SU-DHL-6 (cell line): Measurements from ENCODE around the gene CAB39.

ENCODE experiments used
- EZH2phosphoT487 ChIP-seq: fragments of 200-600 bp; sonication (generic), shearing (Covaris generic); conservative IDR thresholded peaks from 2 replicates; pipeline ENCODE4 v1.6.1; 2018; ENCODE audit warnings: mild to moderate bottlenecking, antibody characterized with exemption, low read length, moderate library complexity, mixed read lengths
- TF ChIP-seq, protein P1 (sequence below): fragments of 200-600 bp; sonication (generic); IDR thresholded peaks from one replicate; pipeline ENCODE4 v1.5.1; 2017; ENCODE audit warnings: antibody characterized with exemption, mild to moderate bottlenecking, low read length, moderate library complexity; ENCODE audit not compliant: insufficient read depth, poor library complexity, severe bottlenecking

DNA sequence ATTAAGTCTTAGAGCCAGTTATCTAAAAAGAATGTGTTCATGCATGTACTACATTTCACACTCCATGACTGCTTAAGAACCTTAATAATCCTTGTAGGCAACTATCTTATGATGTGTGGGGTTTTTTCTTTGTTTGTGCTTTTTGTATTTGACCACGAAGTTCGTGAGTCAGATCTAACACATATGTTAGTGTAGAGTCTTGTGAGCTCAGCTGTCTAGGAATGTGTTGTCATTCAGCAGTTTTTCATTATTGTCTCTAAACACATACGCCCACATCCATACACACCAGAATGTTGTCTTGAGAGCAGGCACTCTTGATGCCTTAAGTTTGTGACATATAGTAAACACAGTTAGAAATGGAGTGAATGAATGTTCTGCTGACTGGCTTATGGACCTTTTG, 38.4 kb downstream of the CAB39 start:
- TF ChIP-seq EZH2phosphoT487: no peak
- TF ChIP-seq, protein P1, sequence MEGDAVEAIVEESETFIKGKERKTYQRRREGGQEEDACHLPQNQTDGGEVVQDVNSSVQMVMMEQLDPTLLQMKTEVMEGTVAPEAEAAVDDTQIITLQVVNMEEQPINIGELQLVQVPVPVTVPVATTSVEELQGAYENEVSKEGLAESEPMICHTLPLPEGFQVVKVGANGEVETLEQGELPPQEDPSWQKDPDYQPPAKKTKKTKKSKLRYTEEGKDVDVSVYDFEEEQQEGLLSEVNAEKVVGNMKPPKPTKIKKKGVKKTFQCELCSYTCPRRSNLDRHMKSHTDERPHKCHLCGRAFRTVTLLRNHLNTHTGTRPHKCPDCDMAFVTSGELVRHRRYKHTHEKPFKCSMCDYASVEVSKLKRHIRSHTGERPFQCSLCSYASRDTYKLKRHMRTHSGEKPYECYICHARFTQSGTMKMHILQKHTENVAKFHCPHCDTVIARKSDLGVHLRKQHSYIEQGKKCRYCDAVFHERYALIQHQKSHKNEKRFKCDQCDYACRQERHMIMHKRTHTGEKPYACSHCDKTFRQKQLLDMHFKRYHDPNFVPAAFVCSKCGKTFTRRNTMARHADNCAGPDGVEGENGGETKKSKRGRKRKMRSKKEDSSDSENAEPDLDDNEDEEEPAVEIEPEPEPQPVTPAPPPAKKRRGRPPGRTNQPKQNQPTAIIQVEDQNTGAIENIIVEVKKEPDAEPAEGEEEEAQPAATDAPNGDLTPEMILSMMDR: no peak
